HEK293 (cell line): ENCODE results near the gene TCF7.

Experiments used
- CTCF ChIA-PET: fragments of 350-600 bp; formaldehyde crosslinking; extraction: SDS; loops from one replicate; lab custom pipeline; 2021; ENCODE audit warnings: antibody characterized with exemption; lab: Yijun Ruan, JAX
- POLR2A ChIA-PET: fragments of 300-600 bp; formaldehyde crosslinking; extraction: SDS; loops from one replicate; lab custom pipeline; 2020; ENCODE audit warnings: antibody characterized with exemption, inconsistent platforms; lab: Yijun Ruan, JAX
- H3K27ac ChIP-seq: fragments of 200-500 bp; sonication (Bioruptor generic); 2 replicates; pipeline ENCODE4 v1.5.1; 2014; ENCODE audit warnings: low read depth, low read length, control low read depth, inconsistent platforms; ENCODE audit errors: extremely low read depth
- H3K36me3 ChIP-seq, 2 experiments: fragments of 200-500 bp in 1 of 2; sonication (Bioruptor generic) in 1 of 2; 1 replicate in 1 of 2; 2 replicates in 1 of 2; pipeline ENCODE4 v1.5.1; 2014 to 2017; ENCODE audit warnings: inconsistent platforms in 2 of 2, low read length in 2 of 2; ENCODE audit not compliant: control insufficient read depth in 2 of 2, insufficient read depth in 1 of 2
- H3K4me1 ChIP-seq: fragments of 200-500 bp; sonication (Bioruptor generic); 2 replicates; pipeline ENCODE4 v1.5.1; 2014; ENCODE audit warnings: mild to moderate bottlenecking, low read length, inconsistent platforms; ENCODE audit not compliant: control insufficient read depth, insufficient read depth
- H3K4me3 ChIP-seq: 2 replicates; pipeline ENCODE4 v1.5.1; 2011; ENCODE audit warnings: low read depth, mild to moderate bottlenecking, control low read depth, low read length, moderate library complexity
- H3K9me3 ChIP-seq: fragments of 200-500 bp; sonication (Bioruptor generic); 2 replicates; pipeline ENCODE4 v1.5.1; 2014; ENCODE audit warnings: low read depth, low read length, inconsistent platforms; ENCODE audit not compliant: control insufficient read depth, insufficient read depth
- ATF2 ChIP-seq: fragments of 450-650 bp; formaldehyde crosslinking; IDR thresholded peaks from 2 replicates; pipeline ENCODE4 v1.5.1; 2016; ENCODE audit warnings: missing biosample characterization, missing genetic modification characterization, low read depth
- FEZF1 ChIP-seq: fragments of 450-650 bp; formaldehyde crosslinking; IDR thresholded peaks from 2 replicates; pipeline ENCODE4 v1.5.1; 2016; ENCODE audit warnings: missing biosample characterization, missing genetic modification characterization
- GFI1B ChIP-seq: fragments of 450-650 bp; formaldehyde crosslinking; IDR thresholded peaks from 2 replicates; pipeline ENCODE4 v1.5.1; 2016; ENCODE audit warnings: missing biosample characterization, missing genetic modification characterization
- OVOL3 ChIP-seq: fragments of 450-650 bp; formaldehyde crosslinking; IDR thresholded peaks from 2 replicates; pipeline ENCODE4 v1.5.1; 2016; ENCODE audit warnings: missing biosample characterization, missing genetic modification characterization
- SP3 ChIP-seq: fragments of 450-650 bp; formaldehyde crosslinking; IDR thresholded peaks from 2 replicates; pipeline ENCODE4 v1.5.1; 2016; ENCODE audit warnings: missing biosample characterization, missing genetic modification characterization
- TRIM28 ChIP-seq: IDR thresholded peaks from 2 replicates; pipeline ENCODE4 v1.6.1; 2011; ENCODE audit warnings: low read length, control low read depth, borderline replicate concordance
- YY2 ChIP-seq: fragments of 450-650 bp; formaldehyde crosslinking; IDR thresholded peaks from 2 replicates; pipeline ENCODE4 v1.5.1; 2016; ENCODE audit warnings: missing biosample characterization, missing genetic modification characterization
- ZBTB11 ChIP-seq: fragments of 450-650 bp; formaldehyde crosslinking; conservative IDR thresholded peaks from 2 replicates; pipeline ENCODE4 v1.5.1; 2016; ENCODE audit warnings: low read depth, missing biosample characterization, missing genetic modification characterization
- ZBTB49 ChIP-seq: fragments of 450-650 bp; formaldehyde crosslinking; IDR thresholded peaks from 2 replicates; pipeline ENCODE4 v1.5.1; 2016; ENCODE audit warnings: missing biosample characterization, missing genetic modification characterization, low read depth
- ZNF140 ChIP-seq: fragments of 450-650 bp; formaldehyde crosslinking; IDR thresholded peaks from 2 replicates; pipeline ENCODE4 v1.5.1; 2016; ENCODE audit warnings: missing biosample characterization, missing genetic modification characterization
- ZNF223 ChIP-seq: fragments of 450-650 bp; formaldehyde crosslinking; IDR thresholded peaks from 2 replicates; pipeline ENCODE4 v1.5.1; 2016; ENCODE audit warnings: missing biosample characterization, missing genetic modification characterization
- ZNF341 ChIP-seq: fragments of 450-650 bp; formaldehyde crosslinking; IDR thresholded peaks from 2 replicates; pipeline ENCODE4; 2016; ENCODE audit warnings: low read depth, missing biosample characterization, missing genetic modification characterization
- ZNF514 ChIP-seq: fragments of 450-650 bp; formaldehyde crosslinking; IDR thresholded peaks from 2 replicates; pipeline ENCODE4 v1.5.1; 2016; ENCODE audit warnings: missing biosample characterization, missing genetic modification characterization
- ZNF701 ChIP-seq: fragments of 450-650 bp; formaldehyde crosslinking; IDR thresholded peaks from 2 replicates; pipeline ENCODE4 v1.5.1; 2016; ENCODE audit warnings: missing biosample characterization, missing genetic modification characterization
- ZNF791 ChIP-seq: fragments of 450-650 bp; formaldehyde crosslinking; IDR thresholded peaks from 2 replicates; pipeline ENCODE4 v1.5.1; 2016; ENCODE audit warnings: missing biosample characterization, missing genetic modification characterization
- ZNF843 ChIP-seq: fragments of 450-650 bp; formaldehyde crosslinking; IDR thresholded peaks from 2 replicates; pipeline ENCODE4 v1.5.1; 2016; ENCODE audit warnings: missing biosample characterization, missing genetic modification characterization

Gene TCF7

GRCh38 chr5:134116789-134117761, 2.6 kb downstream of the TCF7 start:
- CTCF ChIA-PET = interaction anchor here (1.2 kb wide), 1 partner anchor 17 kb away, joined by 4 read pairs; no protein-coding TSS in a partner anchor
- Histone ChIP-seq H3K27ac (no peak overlapping the region), H3K36me3 (peaks cover 3 to 57% of the 10 kb centered on the region in 2 experiments; a peak in 2 of 3 replicates), H3K4me3 (no peak overlapping the region), H3K4me1 (no peaks in the 10 kb centered on the region), H3K9me3 (no peaks in the 10 kb centered on the region)
- TF ChIP-seq OVOL3 = no peak
- TF ChIP-seq ZNF843 = no peak
- POLR2A ChIA-PET = no interaction called here

- Histone ChIP-seq H3K27ac (no peak overlapping the region), H3K36me3 (peaks cover 3 to 68% of the 10 kb centered on the region in 2 experiments; a peak in 2 of 3 replicates), H3K4me3 (no peak overlapping the region), H3K4me1 (no peaks in the 10 kb centered on the region), H3K9me3 (no peaks in the 10 kb centered on the region)
- POLR2A ChIA-PET = no interaction called here
- CTCF ChIA-PET = interaction anchor here (1.2 to 2.9 kb wide), 3 partner anchors 20 to 79 kb away, joined by 3 to 11 read pairs (median 10); no protein-coding TSS in a partner anchor
- no peak for TF ChIP-seq ZNF791 (tag by site-specific recombination)
- no peak for TF ChIP-seq ZNF701 (tag by site-specific recombination)
- TF ChIP-seq ZNF514 (tag by site-specific recombination) = no peak
- no peak for TF ChIP-seq ATF2 (tag by site-specific recombination)
- no peak for TF ChIP-seq ZNF341 (tag by site-specific recombination)
- no peak for TF ChIP-seq TRIM28
These were observed 3.8 kb downstream of the TCF7 start for GRCh38 chr5:134118212-134118835.

GRCh38 chr5:134119720-134120119, 5.2 kb downstream of the TCF7 start:
- Histone ChIP-seq H3K9me3 (no peaks in the 10 kb centered on the region), H3K4me3 (no peak overlapping the region), H3K36me3 (peaks cover 3 to 74% of the 10 kb centered on the region in 2 experiments; a peak in 2 of 3 replicates), H3K27ac (no peak overlapping the region), H3K4me1 (no peaks in the 10 kb centered on the region)
- TF ChIP-seq GFI1B (tag by site-specific recombination) (no peak), SP3 (tag by site-specific recombination) (no peak), ZBTB11 (no peak), FEZF1 (tag by site-specific recombination) (no peak), ZNF140 (no peak), ZBTB49 (no peak), YY2 (tag by site-specific recombination) (no peak), ZNF223 (tag by site-specific recombination) (no peak)
- ChIA-PET CTCF (interaction anchor here (2.2 to 2.9 kb wide), 2 partner anchors 21 to 80 kb away, joined by 10 to 11 read pairs; no protein-coding TSS in a partner anchor), POLR2A (interaction anchor here (0.9 kb wide), 1 partner anchor 9 kb away, joined by 3 read pairs; no protein-coding TSS in a partner anchor)
